Measurements from ENCODE around the gene ARFRP1.
A peak's percentile ranks its signal among the peaks of the same experiment; 100 is the strongest.

ARFRP1 gene

DNA sequence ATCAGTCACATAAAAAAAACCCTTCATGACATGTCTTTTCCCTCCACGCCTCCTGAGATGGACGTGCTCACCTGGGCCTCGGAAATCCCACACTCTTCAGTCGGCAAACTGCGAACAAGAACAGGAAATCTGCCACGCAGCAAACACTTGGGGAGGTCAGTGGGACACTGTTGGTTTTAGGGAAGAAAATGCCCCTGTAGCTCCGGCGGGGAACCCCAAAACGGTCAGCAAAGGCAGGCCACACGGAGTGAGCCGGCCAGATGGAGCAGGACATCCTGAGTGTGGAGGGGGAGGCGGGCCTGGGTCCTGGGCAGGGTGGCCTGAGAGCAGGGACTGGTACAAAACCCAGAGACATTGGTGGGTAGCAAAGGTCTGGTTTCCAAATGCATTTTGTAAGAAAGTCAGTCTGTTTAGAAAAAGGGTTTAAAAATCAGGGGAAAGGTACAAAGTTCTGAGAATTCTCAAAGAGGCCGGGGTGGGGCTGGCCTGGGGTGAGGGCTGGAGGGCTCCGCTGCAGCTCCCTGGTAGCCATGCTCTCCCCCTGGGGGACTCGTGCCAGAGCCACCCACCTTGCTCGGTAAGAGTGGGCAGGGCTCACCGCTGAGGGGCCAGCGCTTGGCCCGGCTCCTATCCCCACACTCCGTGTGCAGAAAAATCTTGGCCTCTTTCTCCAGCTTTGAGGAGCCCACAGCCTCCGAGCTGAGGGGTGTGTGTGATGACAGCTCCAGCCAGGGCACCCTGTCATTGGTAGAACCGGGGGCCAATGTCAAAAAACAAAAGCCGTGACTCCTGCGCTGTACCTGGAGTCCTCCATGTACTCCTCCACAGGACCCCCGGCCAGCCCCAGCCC, 37.0 kb upstream of the ARFRP1 start:
- Histone ChIP-seq H4K5ac (ENCODE audit: low read length) (no peak overlapping the region), H2BK120ac (ENCODE audit: low read depth, low read length) (no peak overlapping the region), H2BK5ac (ENCODE audit: low read length) (no peak overlapping the region), H3K23ac (ENCODE audit: low read length) (no peak overlapping the region), H3K18ac (ENCODE audit: low read length) (no peak overlapping the region), H3K79me1 (ENCODE audit: low read length) (no peaks in the 10 kb centered on the region), H3K4me3 (ENCODE audit: low read length) (no peak overlapping the region), H3K27ac (ENCODE audit: low read depth, low read length) (no peak overlapping the region), H3K79me2 (ENCODE audit: control insufficient read depth, insufficient read depth, low read length) (no peaks in the 10 kb centered on the region), H4K8ac (ENCODE audit: low read depth, low read length) (no peak overlapping the region), H3K4me2 (ENCODE audit: low read length) (no peak overlapping the region), H3K36me3 (ENCODE audit: control insufficient read depth, insufficient read depth, low read length) (no peaks in the 10 kb centered on the region), H3K4me1 (ENCODE audit: control insufficient read depth, low read depth, low read length) (no peaks in the 10 kb centered on the region), H3K56ac (ENCODE audit: low read length) (no peak overlapping the region), H2BK15ac (replicated peaks; ENCODE audit: low read depth) (no peak overlapping the region), H2AK5ac (ENCODE audit: low read length) (no peak overlapping the region), H3K27me3 (ENCODE audit: insufficient read depth, low read length, poor library complexity) (no peaks in the 10 kb centered on the region), H3K4ac (ENCODE audit: low read depth, low read length) (no peak overlapping the region), H3K9ac (ENCODE audit: low read length) (no peak overlapping the region)
- WGBS (ENCODE audit: extremely low coverage, insufficient coverage, low lambda C conversion rate) = no CpG with 5 or more reads among the region's 25 CpGs
- no peak for DNase-seq

- no peaks in the 10 kb centered on the region for H3K36me3 ChIP-seq (ENCODE audit: control insufficient read depth, insufficient read depth, low read length)
- no peak overlapping the region for H3K9ac ChIP-seq (ENCODE audit: low read length)
- no peaks in the 10 kb centered on the region for H3K79me1 ChIP-seq (ENCODE audit: low read length)
- H3K56ac ChIP-seq (ENCODE audit: low read length) = no peak overlapping the region
- H4K5ac ChIP-seq (ENCODE audit: low read length) = no peak overlapping the region
- H3K18ac ChIP-seq (ENCODE audit: low read length) = no peak overlapping the region
- H3K4ac ChIP-seq (ENCODE audit: low read depth, low read length) = no peak overlapping the region
- no peak overlapping the region for H2AK5ac ChIP-seq (ENCODE audit: low read length)
- no peak overlapping the region for H3K4me3 ChIP-seq (ENCODE audit: low read length)
- no peak overlapping the region for H4K8ac ChIP-seq (ENCODE audit: low read depth, low read length)
- H2BK15ac ChIP-seq (replicated peaks; ENCODE audit: low read depth) = no peak overlapping the region
- H3K79me2 ChIP-seq (ENCODE audit: control insufficient read depth, insufficient read depth, low read length) = no peaks in the 10 kb centered on the region
- H3K27ac ChIP-seq (ENCODE audit: low read depth, low read length) = no peak overlapping the region
- no peak overlapping the region for H3K23ac ChIP-seq (ENCODE audit: low read length)
- H2BK5ac ChIP-seq (ENCODE audit: low read length) = no peak overlapping the region
- no peak overlapping the region for H3K4me2 ChIP-seq (ENCODE audit: low read length)
- no CpG with 5 or more reads among the region's 4 CpGs for WGBS (ENCODE audit: extremely low coverage, insufficient coverage, low lambda C conversion rate)
- H3K27me3 ChIP-seq (ENCODE audit: insufficient read depth, low read length, poor library complexity) = no peaks in the 10 kb centered on the region
- no peak for DNase-seq
- no peak overlapping the region for H2BK120ac ChIP-seq (ENCODE audit: low read depth, low read length)
- no peaks in the 10 kb centered on the region for H3K4me1 ChIP-seq (ENCODE audit: control insufficient read depth, low read depth, low read length)
Measured at GRCh38 chr20:63744158-63744557, 36.4 kb upstream of the ARFRP1 start.

DNA sequence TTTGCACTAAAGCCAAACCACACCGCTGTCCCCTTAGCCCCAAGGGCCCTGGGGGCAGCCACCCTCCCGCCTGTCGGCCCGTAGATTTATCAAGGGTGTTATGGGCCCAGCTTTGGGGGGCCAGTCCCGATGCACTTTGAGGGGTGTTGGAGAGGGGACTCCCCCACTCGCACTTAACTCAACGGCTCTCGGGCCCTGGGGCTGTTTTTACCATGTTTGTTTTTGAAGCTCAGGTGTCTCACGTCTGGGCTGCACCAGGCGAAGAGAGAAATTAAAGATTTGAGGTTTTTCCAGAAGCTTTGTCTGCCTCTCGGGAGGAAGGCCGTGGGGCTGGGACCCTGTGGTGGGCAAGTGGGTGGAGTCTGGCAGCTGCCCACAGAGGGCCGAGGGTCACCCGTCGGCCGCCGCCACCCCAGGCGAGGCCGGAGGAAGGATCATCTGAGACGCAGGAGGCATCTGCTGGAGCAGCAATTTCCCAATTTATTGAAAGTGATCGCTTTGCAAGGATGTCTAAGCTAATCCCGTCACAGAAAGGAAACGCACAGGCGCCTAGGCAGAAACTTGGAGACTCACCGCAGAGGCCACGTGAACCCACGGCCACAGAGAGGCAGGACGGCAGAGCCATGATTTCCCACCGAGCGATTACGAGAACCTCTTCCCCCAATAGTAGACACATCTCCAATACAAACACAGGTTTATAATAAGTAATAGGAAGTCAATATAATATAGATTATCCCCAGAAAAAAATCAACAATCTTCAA, 35.6 kb upstream of the ARFRP1 start:
- no peaks in the 10 kb centered on the region for H3K27me3 ChIP-seq (ENCODE audit: insufficient read depth, low read length, poor library complexity)
- H3K79me2 ChIP-seq (ENCODE audit: control insufficient read depth, insufficient read depth, low read length) = no peaks in the 10 kb centered on the region
- H3K79me1 ChIP-seq (ENCODE audit: low read length) = no peaks in the 10 kb centered on the region
- no CpG with 5 or more reads among the region's 31 CpGs for WGBS (ENCODE audit: extremely low coverage, insufficient coverage, low lambda C conversion rate)
- no peak overlapping the region for H4K8ac ChIP-seq (ENCODE audit: low read depth, low read length)
- H3K4ac ChIP-seq (ENCODE audit: low read depth, low read length) = no peak overlapping the region
- no peak overlapping the region for H3K4me3 ChIP-seq (ENCODE audit: low read length)
- no peak overlapping the region for H3K27ac ChIP-seq (ENCODE audit: low read depth, low read length)
- H2BK120ac ChIP-seq (ENCODE audit: low read depth, low read length) = no peak overlapping the region
- no peak overlapping the region for H3K23ac ChIP-seq (ENCODE audit: low read length)
- no peak for DNase-seq
- no peak overlapping the region for H3K4me2 ChIP-seq (ENCODE audit: low read length)
- H3K9ac ChIP-seq (ENCODE audit: low read length) = no peak overlapping the region
- no peak overlapping the region for H3K56ac ChIP-seq (ENCODE audit: low read length)
- H3K18ac ChIP-seq (ENCODE audit: low read length) = no peak overlapping the region
- H3K4me1 ChIP-seq (ENCODE audit: control insufficient read depth, low read depth, low read length) = no peaks in the 10 kb centered on the region
- no peaks in the 10 kb centered on the region for H3K36me3 ChIP-seq (ENCODE audit: control insufficient read depth, insufficient read depth, low read length)
- H4K5ac ChIP-seq (ENCODE audit: low read length) = no peak overlapping the region
- no peak overlapping the region for H2BK15ac ChIP-seq (replicated peaks; ENCODE audit: low read depth)
- no peak overlapping the region for H2AK5ac ChIP-seq (ENCODE audit: low read length)
- H2BK5ac ChIP-seq (ENCODE audit: low read length) = no peak overlapping the region

- no peak for DNase-seq
- H3K18ac ChIP-seq (ENCODE audit: low read length) = no peak overlapping the region
- H3K9ac ChIP-seq (ENCODE audit: low read length) = no peak overlapping the region
- H3K4me2 ChIP-seq (ENCODE audit: low read length) = no peak overlapping the region
- H3K4ac ChIP-seq (ENCODE audit: low read depth, low read length) = no peak overlapping the region
- no peaks in the 10 kb centered on the region for H3K36me3 ChIP-seq (ENCODE audit: control insufficient read depth, insufficient read depth, low read length)
- no peaks in the 10 kb centered on the region for H3K79me2 ChIP-seq (ENCODE audit: control insufficient read depth, insufficient read depth, low read length)
- no peaks in the 10 kb centered on the region for H3K27me3 ChIP-seq (ENCODE audit: insufficient read depth, low read length, poor library complexity)
- H2BK120ac ChIP-seq (ENCODE audit: low read depth, low read length) = no peak overlapping the region
- H3K56ac ChIP-seq (ENCODE audit: low read length) = no peak overlapping the region
- no peak overlapping the region for H3K4me3 ChIP-seq (ENCODE audit: low read length)
- H4K5ac ChIP-seq (ENCODE audit: low read length) = no peak overlapping the region
- no peak overlapping the region for H3K27ac ChIP-seq (ENCODE audit: low read depth, low read length)
- no CpG with 5 or more reads among the region's 37 CpGs for WGBS (ENCODE audit: extremely low coverage, insufficient coverage, low lambda C conversion rate)
- no peak overlapping the region for H2BK5ac ChIP-seq (ENCODE audit: low read length)
- no peaks in the 10 kb centered on the region for H3K4me1 ChIP-seq (ENCODE audit: control insufficient read depth, low read depth, low read length)
- H4K8ac ChIP-seq (ENCODE audit: low read depth, low read length) = no peak overlapping the region
- H3K79me1 ChIP-seq (ENCODE audit: low read length) = no peaks in the 10 kb centered on the region
- no peak overlapping the region for H2AK5ac ChIP-seq (ENCODE audit: low read length)
- no peak overlapping the region for H2BK15ac ChIP-seq (replicated peaks; ENCODE audit: low read depth)
- H3K23ac ChIP-seq (ENCODE audit: low read length) = no peak overlapping the region
Measured at GRCh38 chr20:63742381-63743024, 34.7 kb upstream of the ARFRP1 start.

GRCh38 chr20:63741676-63742380, 34.1 kb upstream of the ARFRP1 start:
- Histone ChIP-seq H4K8ac (ENCODE audit: low read depth, low read length) (no peak overlapping the region), H3K79me2 (ENCODE audit: control insufficient read depth, insufficient read depth, low read length) (no peaks in the 10 kb centered on the region), H2BK120ac (ENCODE audit: low read depth, low read length) (no peak overlapping the region), H3K4me2 (ENCODE audit: low read length) (no peak overlapping the region), H3K27ac (ENCODE audit: low read depth, low read length) (no peak overlapping the region), H3K27me3 (ENCODE audit: insufficient read depth, low read length, poor library complexity) (no peaks in the 10 kb centered on the region), H3K4ac (ENCODE audit: low read depth, low read length) (no peak overlapping the region), H2BK15ac (replicated peaks; ENCODE audit: low read depth) (no peak overlapping the region), H3K56ac (ENCODE audit: low read length) (peak overlapping the region; percentile 91), H2AK5ac (ENCODE audit: low read length) (no peak overlapping the region), H3K18ac (ENCODE audit: low read length) (no peak overlapping the region), H2BK5ac (ENCODE audit: low read length) (no peak overlapping the region), H3K4me1 (ENCODE audit: control insufficient read depth, low read depth, low read length) (no peaks in the 10 kb centered on the region), H3K36me3 (ENCODE audit: control insufficient read depth, insufficient read depth, low read length) (no peaks in the 10 kb centered on the region), H3K9ac (ENCODE audit: low read length) (peak overlapping the region; percentile 91), H3K4me3 (ENCODE audit: low read length) (no peak overlapping the region), H4K5ac (ENCODE audit: low read length) (no peak overlapping the region), H3K79me1 (ENCODE audit: low read length) (no peaks in the 10 kb centered on the region), H3K23ac (ENCODE audit: low read length) (peak overlapping the region; percentile 24)
- whole genome bisulfite sequencing (ENCODE audit: extremely low coverage, insufficient coverage, low lambda C conversion rate) = no CpG with 5 or more reads among the region's 30 CpGs
- no peak for DNase-seq
